GM12891 (cell line): ENCODE measurements around the gene GPR39.

Experiments used
- POLR2A ChIP-seq: IDR thresholded peaks from 2 replicates; pipeline ENCODE4 v1.6.1; 2011; ENCODE audit warnings: low read depth, low read length, control low read depth
- POLR2AphosphoS5 ChIP-seq: IDR thresholded peaks from 2 replicates; pipeline ENCODE4 v1.6.1; 2011; ENCODE audit warnings: low read depth, low read length, control low read depth
- POU2F2 ChIP-seq: IDR thresholded peaks from 2 replicates; pipeline ENCODE4 v1.6.1; 2011; ENCODE audit warnings: low read depth, mild to moderate bottlenecking, control low read depth, low read length, moderate library complexity
- SPI1 ChIP-seq: IDR thresholded peaks from 2 replicates; pipeline ENCODE4 v1.6.1; 2011; ENCODE audit warnings: low read depth, low read length, control low read depth
- TAF1 ChIP-seq: IDR thresholded peaks from 2 replicates; pipeline ENCODE4 v1.6.1; 2011; ENCODE audit warnings: low read depth, low read length, control low read depth

- TF ChIP-seq POLR2A = no peak
- TF ChIP-seq POLR2AphosphoS5 = no peak
- TF ChIP-seq POU2F2 = no peak
- no peak for TF ChIP-seq SPI1
- TF ChIP-seq TAF1 = no peak
Measured at GRCh38 chr2:132645176-132645575, 228.6 kb downstream of the GPR39 start.
